ENCODE data around the gene OTUD5.

- TF ChIP-seq CTCF (IDR thresholded peaks at IDR 0.05) = no peak
- no peak for TF ChIP-seq POLR2A (IDR thresholded peaks at IDR 0.05)
- TF ChIP-seq POLR2AphosphoS5 (IDR thresholded peaks at IDR 0.05; ENCODE audit: insufficient read depth in 1 of 2, low read depth in 1 of 2) = no peak
These were observed 20.8 kb upstream of the OTUD5 start for GRCh38 chrX:48978226-48978625.
